GM19397 (cell line): ENCODE measurements around the gene LINGO4.

Source experiments
- ATAC-seq: cut with Tn5 transposase; IDR thresholded peaks from one replicate; pipeline ENCODE4 v1.9.1; 2021; ENCODE audit warnings: mild to moderate bottlenecking, moderate library complexity; ENCODE audit not compliant: unreplicated experiment

LINGO4 gene

GRCh38 chr1:151835596-151835995 lies 30.4 kb upstream of the LINGO4 start:
- no peak for ATAC-seq

GRCh38 chr1:151834239-151834638 lies 29.0 kb upstream of the LINGO4 start:
- no peak for ATAC-seq

DNA sequence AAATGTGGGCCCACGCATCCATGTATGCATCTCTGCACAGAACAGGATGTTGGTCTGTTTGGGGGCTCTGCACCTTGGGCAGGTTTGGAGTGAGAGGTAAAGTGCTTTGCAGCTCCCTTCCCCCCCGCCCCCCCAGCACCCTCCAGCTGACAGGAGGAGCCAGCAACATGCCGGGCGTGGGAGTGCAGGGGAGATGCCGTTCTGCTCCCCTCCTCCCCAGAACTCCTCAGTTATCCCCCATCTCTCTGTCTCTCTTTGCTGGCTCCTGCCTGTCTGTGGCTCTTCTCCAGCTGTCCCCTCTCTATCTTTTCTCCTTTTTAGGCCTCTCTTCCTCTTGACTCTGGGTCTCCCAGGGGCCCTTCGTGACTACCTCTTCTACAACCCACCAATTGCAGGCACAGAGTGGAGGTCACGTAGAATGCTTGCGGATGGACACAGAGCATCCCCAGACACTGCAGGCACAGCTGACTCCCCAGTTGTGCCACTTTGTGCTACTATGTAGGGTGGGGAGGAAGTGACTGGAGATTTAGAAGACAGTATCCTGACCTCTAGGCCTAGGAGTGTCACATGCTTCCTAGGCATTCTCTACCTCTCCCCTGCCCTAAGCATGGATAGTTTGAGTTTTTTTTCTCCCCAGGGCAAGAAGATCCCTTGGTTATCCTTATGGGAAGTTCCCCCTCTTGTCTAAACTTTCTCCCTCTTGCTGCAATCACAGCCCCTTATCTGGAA lies 28.1 kb upstream of the LINGO4 start:
- ATAC-seq = no peak

GRCh38 chr1:151832318-151832980 lies 27.2 kb upstream of the LINGO4 start:
- no peak for ATAC-seq

DNA sequence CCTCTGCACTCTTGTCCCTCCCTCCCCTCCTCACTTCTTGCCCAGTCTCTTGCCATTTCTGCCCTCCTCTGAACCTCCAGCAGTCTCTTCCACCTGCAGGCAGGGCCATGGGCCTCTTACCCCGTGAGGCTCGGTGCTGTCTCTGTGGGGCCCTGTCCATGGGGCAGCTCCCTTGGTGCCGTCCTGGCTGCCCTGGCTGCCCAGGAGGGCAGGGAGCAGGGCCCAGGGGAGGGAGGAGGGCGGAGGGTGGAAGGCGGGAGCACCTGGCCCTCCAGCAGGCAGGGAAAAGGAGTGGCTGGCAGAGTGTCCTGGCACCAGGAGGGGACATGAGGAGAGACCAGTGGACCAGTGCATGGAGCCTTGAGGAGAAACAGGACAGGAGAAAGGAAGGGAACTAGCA lies 26.4 kb upstream of the LINGO4 start, which contains the start of gene RORC:
TSS of gene RORC (minus strand) at position 198 of the 400 bp plus-strand sequence. CDS start at position 160, 38 bp downstream.
- no peak for ATAC-seq

DNA sequence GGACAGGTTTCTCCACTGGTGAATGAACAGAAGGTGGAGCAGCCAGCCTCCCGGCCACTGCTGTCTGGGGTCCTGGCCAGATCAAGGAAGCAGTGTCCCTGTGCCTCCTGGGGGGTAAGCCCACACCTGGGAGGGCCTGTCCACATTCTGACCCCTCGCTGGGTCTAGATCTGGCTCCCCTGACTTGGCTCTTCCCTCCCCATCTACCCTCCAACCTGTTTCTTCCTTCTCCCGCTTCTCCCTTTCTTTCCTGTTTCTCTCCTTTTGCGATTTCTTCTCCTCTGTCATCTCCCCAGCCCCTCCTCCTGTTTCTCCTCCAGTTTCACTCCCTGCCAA lies 26.0 kb upstream of the LINGO4 start:
- ATAC-seq = no peak

DNA sequence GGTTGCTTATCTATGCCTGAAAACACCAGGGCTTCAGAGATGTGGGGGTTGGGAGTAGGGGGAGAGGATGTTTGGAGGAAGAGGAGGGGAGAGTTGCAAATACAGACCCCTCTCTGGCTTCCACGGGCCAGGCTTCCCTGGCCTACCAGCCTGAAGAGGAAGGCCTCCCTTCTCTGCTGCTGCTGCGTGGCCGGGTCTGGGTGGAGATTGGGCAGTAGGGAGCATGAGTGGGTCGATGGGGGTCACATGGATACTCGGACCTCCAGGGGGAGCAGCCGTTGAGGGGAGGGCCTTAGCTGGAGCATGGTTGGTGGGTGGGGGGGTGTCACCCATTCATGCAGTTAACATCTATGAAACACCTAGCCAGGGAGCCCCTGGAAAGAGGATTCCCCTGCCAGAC lies 24.8 kb upstream of the LINGO4 start:
- ATAC-seq = no peak

DNA sequence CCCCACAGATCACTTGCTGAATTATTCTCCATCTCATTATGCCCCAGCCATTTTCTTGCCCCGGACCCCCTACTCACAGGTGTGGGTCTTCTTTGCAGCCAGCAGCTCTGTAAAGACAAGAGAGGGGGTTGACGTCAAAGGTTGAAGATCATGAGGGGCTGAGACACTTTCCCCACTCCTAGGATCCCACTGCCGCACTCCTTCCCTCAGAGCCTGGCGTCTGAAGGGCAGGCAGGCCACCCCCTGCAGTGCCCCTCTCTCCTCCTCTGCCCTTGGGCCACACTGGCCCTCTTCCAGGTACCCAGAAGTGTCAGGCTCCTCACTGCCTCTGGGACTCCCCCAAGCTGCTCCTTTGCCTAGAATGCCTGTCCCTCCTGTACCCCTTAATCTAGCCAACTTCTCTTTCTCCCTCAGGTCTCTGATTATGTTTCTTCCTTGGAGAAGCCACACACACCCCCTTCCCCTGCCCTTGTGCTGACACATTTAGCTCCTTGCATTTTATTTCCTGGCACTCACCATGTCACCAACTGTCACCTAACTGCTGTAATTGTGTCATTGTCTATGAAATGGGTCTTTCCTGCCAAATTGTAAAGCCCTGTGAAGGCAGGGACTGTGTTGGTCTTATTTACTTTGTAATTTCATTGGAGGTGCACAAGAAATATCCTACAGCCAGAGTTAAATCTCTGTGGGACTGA lies 24.3 kb upstream of the LINGO4 start:
- no peak for ATAC-seq

- no peak for ATAC-seq
These were observed 23.7 kb upstream of the LINGO4 start for GRCh38 chr1:151828921-151829320.

- no peak for ATAC-seq
These were observed 22.6 kb upstream of the LINGO4 start for GRCh38 chr1:151827853-151828252.

- no peak for ATAC-seq
These were observed 20.8 kb upstream of the LINGO4 start for GRCh38 chr1:151825751-151826660.

DNA sequence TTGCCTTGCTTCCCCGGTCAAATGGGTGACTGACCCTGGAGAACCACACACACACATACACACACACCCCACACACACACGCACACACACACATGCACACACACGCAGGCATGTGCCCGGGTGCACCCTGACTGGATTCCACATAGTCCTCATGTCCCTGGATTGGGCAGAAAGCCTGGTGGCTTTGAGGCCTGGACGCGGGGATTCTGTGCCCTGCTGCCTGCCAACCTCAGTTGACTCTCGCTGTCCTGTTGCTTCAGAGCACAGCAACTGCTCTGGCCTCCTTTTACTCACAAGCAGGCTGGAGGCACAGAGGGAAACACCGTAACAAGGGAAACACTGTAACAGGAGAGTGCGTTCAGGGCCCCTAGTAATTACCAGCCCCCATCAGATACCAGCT lies 20.0 kb upstream of the LINGO4 start:
- no peak for ATAC-seq

GRCh38 chr1:151823175-151823574 lies 18.0 kb upstream of the LINGO4 start:
- no peak for ATAC-seq

- ATAC-seq = no peak
These were observed 17.2 kb upstream of the LINGO4 start for GRCh38 chr1:151822404-151822803.

- no peak for ATAC-seq
These were observed 15.7 kb upstream of the LINGO4 start for GRCh38 chr1:151820940-151821339.

DNA sequence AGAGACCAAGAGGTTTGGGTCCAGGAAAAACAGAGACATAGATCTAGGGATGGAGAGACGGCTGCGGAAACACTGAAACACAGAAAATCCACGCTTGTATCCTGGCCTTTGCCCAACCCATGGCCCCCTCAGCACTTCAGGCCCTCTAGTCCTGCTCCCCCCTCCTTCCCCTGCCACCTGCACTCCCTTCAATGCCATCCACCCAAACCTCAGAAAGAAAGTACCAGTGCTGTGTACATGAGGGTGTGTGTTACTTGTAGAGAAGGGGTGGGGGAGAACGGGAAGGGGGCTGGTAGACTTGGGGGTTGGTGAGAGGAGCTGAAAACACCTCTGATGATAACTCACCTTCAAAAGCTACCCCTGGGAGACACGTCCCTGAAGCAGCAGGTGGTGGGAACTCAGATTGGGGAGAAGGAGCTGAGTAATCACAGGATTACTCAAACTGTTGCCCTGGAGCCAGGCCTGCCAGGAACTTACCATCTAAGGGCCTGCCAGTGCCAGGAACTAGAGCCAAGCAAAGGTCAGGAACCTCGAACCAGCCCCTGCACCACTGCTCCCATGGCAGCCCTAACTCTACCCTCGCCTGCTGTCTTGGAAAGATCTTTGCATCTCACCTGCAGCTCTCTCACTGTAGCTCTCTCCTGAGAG lies 14.9 kb upstream of the LINGO4 start:
- ATAC-seq = no peak

GRCh38 chr1:151819227-151819835 lies 14.1 kb upstream of the LINGO4 start:
- ATAC-seq = no peak

- ATAC-seq = no peak
These were observed 12.1 kb upstream of the LINGO4 start for GRCh38 chr1:151817353-151817730.

- no peak for ATAC-seq
These were observed 11.5 kb upstream of the LINGO4 start for GRCh38 chr1:151816548-151817352.
